Measurements from ENCODE around the gene UBE2J1. TPM values are rescaled to one million over a fixed set of nuclear protein-coding genes. Genes with fewer than 3 reads are reported as not detected.

The UBE2J1 gene
- total and polyA plus RNA-seq, 2 donors (not counting 3 experiments of a cell fraction or from before 2014, with no cell fraction given): 44.4 to 96.6 TPM

DNA sequence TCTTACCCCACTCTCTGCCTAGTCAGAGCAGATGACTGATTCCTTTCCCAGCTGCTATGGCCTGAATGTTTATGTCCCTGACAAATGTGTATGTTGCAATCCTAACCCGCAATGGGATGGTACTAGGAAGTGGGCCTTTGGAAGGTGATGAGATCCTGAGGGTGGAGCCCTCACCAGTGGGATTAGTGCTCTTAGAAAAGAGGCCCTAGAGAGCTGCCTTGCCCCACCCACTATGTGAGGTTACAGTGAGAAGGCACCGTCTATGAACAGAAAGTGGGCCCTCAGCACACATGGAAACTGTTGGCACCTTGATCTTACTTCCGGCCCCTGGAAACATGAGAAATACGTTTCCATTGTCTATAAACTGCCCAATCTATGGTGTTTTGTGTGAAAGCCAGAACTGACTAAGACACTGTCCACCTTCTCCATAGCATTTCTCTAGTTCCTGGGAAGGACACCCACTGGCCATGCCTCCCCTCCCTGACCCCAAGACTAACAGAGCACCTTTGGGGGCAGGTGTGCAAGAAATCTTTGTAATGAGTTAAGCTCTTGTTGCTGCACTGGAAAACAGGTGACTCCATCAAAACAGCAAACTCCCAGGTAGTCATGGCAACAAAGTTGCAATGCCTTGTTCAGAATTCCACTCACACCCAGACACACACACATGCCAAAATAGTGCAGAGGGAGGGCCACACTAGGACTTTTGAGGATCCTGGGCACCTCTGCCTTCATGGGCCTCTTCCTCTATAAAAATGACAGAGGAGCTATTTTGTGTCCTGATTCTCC, 53.6 kb downstream of the UBE2J1 start:
- H3K4me1 ChIP-seq (ENCODE audit: control insufficient read depth, extremely low read depth, insufficient read depth, low read length): peaks cover 28% of the 10 kb centered on the region
- TSS peak; percentile 85 for BruUV-seq (replicated peaks)
- POLR2A ChIA-PET: interaction anchor here (1.2 to 1.4 kb wide), 2 partner anchors 13 to 218 kb away, joined by 5 to 8 read pairs; partner anchors contain the start of gene PNRC1
- dilution Hi-C loops (cut with MboI; ENCODE audit: extremely low pct_ligation_motif_present, low sequenced_read_pairs): no loop called here
- FAIRE-seq (no peak), DNase-seq (ENCODE audit: low read depth, low spot score) (peak; percentile 26)
- CTCF ChIA-PET: interaction anchor here (0.8 to 3.7 kb wide), 15 partner anchors 8 to 335 kb away, joined by 3 to 47 read pairs (median 5); partner anchors contain the start of gene RNGTT
- peak overlapping the region; percentile 42 for H3K9ac ChIP-seq (replicated peaks; ENCODE audit: extremely low read depth, insufficient read depth, low read length)
- no peaks in the 10 kb centered on the region for H3K36me3 ChIP-seq (ENCODE audit: control insufficient read depth in 2 of 2, extremely low read depth in 1 of 2, insufficient read depth in 2 of 2, low read length in 2 of 2)
- H3K27me3 ChIP-seq (ENCODE audit: control insufficient read depth in 2 of 2, insufficient read depth in 2 of 2, low read length in 2 of 2): no peaks in the 10 kb centered on the region
- no peaks in the 10 kb centered on the region for H3K9me1 ChIP-seq (replicated peaks; ENCODE audit: control insufficient read depth, extremely low read depth, insufficient read depth, low read length)
- H4K20me1 ChIP-seq (replicated peaks; ENCODE audit: control insufficient read depth, extremely low read depth, insufficient read depth, low read length): no peaks in the 10 kb centered on the region
- no peaks in the 10 kb centered on the region for H3K9me3 ChIP-seq (replicated peaks; ENCODE audit: control insufficient read depth, insufficient read depth, low read length)
- no peak overlapping the region for H3K4me3 ChIP-seq (replicated peaks in 1 of 3; ENCODE audit: insufficient read depth in 1 of 3, low read depth in 1 of 3, low read length in 3 of 3)
- no peak overlapping the region for H2AFZ ChIP-seq (ENCODE audit: low read depth, low read length)
- H3K79me2 ChIP-seq (ENCODE audit: control insufficient read depth, insufficient read depth, low read length): no peaks in the 10 kb centered on the region
- H3K4me2 ChIP-seq (ENCODE audit: insufficient read depth, low read length): peak overlapping the region; percentile 5
- TF ChIP-seq POLR2A (IDR thresholded peaks at IDR 0.05; ENCODE audit: low read depth, low read length) (no peak), EZH2 (IDR thresholded peaks at IDR 0.05; ENCODE audit: borderline replicate concordance, low read depth, low read length, severe bottlenecking) (no peak), MYC (IDR thresholded peaks at IDR 0.05; ENCODE audit: low read depth, low read length) (no peak), FOS (IDR thresholded peaks at IDR 0.05; ENCODE audit: borderline replicate concordance, insufficient read depth, low read length) (no peak), GATA2 (IDR thresholded peaks at IDR 0.05; ENCODE audit: insufficient read depth, insufficient read length, low read depth, low read length) (no peak)
- TF ChIP-seq, protein P1, sequence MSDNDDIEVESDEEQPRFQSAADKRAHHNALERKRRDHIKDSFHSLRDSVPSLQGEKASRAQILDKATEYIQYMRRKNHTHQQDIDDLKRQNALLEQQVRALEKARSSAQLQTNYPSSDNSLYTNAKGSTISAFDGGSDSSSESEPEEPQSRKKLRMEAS (IDR thresholded peaks at IDR 0.05; ENCODE audit: insufficient read depth, insufficient read length): no peak
- peak overlapping the region; percentile 84 for H3K27ac ChIP-seq (ENCODE audit: insufficient read depth, low read depth, low read length)
- intact Hi-C loops (cut with micrococcal nuclease): loop anchor here (1.0 to 5.0 kb wide), 9 partner anchors 13 to 985 kb away; partner anchors contain the start of genes LYRM2, PM20D2 and PNRC1

Data from endothelial cell of umbilical vein (primary cell).